ENCODE results near the gene DERA.
"Not testable (repeated sequence)": the region's sequence is repeated elsewhere in the genome, so short reads cannot be mapped to it uniquely, and the experiment has no call there.

DERA gene

DNA sequence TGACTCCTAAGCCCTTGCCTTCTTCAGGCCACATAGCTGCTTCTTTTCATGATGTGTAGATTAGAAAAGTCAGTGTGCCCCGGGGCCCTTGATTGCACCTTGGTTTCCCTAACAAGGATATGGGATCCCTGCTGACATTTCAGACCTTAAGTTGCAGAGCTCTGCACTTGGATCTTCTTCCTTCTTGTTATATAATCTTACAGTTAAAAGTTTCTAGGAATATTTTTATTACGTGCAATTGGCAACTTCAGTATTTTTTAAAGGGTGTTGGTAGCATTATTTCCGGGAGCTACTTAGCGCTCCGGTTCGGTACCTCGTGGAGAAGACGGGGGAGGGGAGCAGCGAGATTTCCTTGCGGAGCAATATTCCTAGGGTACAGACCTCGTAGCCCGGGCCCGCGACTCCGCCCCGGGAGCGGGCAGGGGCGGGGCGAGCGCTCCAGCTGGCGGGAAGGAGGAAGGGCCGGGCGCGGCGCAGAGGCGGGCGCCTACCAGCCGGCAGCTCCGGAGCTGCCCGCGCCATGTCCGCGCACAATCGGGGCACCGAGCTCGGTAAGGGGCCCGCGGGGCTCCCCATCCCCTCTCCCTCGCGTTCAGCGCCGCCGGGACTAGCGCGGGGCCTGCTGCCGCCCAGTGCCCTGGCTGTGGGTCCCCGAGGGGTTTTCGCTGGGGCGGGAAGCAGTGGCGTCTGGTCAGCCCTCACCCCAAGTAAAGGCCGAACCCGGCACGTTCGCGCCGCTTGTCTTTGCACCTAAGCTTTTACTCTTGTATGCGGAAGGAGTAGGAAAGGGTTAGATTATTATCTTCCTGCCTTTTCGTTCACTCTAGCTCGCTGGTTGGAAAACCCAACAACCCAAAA, at the start of gene DERA:
Gene DERA, plus strand, starts transcription at position 469 of the 858 bp plus-strand sequence. Its CDS starts 52 bp downstream, at position 521.
- peak; percentile 29 to 56 for DNase-seq (ENCODE audit: low read depth in 2 of 2)

DNA sequence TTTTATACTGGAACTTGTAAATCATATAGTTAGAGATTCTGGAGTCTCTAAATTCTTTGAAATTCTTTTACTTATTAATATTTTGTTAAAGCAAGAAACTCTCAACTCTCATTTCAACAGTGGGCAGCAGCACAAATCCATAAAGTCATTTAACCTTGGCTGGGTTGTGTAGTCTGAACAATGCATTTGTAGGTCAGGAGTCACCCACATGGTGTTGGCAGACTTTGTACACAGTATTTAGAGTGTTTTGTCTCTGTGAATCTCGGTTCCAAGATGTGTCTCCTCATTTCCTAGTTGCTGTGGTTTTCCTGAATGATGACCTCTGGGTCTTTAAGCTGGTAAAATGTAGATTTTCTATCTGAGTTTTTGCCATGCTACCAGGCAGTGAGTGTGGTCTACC, 49.7 kb upstream of the DERA start:
- DNase-seq (ENCODE audit: low read depth in 2 of 2) = no peak

DNA sequence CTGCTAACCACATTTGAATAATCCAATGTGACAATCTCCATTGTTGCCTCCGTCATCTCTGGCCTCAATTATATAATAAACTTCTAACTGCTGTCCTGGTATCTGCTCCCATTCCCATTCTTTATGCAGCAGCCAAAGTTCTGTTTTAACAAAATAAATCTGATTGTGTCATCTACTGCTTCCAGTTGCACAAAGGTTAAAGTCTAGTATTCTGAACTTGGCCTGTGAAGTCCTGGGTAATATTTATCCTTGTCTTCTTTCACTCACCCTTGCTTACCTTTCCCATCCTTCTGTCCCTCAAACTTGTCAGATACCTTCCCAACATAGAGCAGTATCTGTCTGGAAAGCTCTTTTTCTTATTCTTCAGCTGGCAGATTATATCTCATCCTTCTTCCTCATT, 48.3 kb upstream of the DERA start:
- DNase-seq (ENCODE audit: low read depth in 2 of 2) = no peak

DNA sequence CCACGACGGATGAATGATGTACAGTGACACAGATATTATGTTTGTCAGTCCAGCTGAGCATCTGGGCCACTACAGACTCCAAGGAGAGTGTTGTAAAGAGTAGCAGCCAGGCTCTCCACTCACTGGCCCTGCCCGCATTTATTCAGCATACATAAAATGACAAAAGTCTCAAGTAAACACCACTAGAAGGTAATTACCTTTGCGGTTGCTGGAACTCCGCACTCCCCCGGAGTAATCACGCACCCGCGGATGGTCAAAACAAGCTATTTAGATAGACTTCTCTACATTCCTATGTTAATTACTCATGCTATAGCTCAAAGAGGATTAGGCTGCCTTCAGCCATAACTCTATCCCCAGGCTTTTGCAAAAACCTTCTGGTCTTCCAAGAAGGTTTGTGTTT, 47.8 kb upstream of the DERA start:
- no peak for DNase-seq (ENCODE audit: low read depth in 2 of 2)

DNA sequence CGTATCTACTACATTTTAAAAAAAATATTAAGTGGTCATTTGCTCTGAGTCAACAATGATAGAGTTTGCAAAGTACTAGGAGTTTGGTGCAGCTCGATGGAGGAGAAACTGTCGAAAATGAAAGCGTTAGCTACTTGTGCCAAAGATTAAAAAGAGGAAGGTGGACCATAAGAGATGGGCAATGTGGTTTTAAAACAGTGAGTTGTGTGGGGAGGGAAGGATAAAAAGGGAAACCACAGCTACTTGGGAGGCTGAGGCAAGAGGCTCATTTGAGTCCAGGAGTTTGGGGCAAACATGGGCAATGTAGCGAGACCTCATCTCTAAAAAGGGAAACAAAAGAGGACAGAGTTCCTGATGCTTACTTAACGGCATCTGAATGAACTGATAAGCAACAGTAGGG, 47.1 kb upstream of the DERA start:
- no peak for DNase-seq (ENCODE audit: low read depth in 2 of 2)

DNA sequence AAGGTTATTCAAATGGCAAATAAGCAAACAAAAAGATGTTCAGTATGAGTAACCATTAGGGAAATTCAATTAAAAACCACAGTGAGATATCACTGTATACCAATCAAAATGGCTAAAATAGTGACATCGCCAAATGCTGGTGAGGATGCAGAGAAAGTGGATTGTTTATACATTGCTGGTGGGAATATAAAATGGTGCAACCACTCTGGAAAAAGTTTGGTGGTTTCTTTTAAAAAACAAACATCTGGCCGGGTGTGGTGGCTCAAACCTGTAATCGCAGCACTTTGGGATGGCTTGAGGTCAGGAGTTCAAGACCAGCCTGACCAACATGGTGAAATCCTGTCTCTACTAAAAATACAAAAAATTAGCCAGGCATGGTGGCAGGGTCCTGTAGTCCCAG, 42.9 kb upstream of the DERA start:
- no peak for DNase-seq (ENCODE audit: low read depth in 2 of 2)

DNA sequence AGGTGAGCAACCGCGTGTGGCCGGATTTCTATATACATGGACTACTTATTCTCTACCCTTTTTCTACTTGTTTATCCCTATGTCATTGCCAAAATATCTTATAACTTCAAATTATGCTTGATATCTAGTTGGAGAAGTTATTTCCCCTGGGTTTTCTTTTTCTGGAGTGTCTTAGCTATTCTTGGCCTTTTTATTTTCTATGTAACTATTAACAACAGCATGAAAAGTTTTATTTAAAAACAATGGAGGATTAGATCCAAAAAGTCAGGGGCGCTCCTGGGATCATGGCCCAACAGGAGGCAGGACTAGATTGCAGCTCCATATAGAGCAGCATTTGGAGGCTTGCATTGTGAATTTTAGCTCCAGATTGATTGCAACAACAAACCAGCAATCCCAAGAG, 37.6 kb upstream of the DERA start:
- no peak for DNase-seq (ENCODE audit: low read depth in 2 of 2)

DNA sequence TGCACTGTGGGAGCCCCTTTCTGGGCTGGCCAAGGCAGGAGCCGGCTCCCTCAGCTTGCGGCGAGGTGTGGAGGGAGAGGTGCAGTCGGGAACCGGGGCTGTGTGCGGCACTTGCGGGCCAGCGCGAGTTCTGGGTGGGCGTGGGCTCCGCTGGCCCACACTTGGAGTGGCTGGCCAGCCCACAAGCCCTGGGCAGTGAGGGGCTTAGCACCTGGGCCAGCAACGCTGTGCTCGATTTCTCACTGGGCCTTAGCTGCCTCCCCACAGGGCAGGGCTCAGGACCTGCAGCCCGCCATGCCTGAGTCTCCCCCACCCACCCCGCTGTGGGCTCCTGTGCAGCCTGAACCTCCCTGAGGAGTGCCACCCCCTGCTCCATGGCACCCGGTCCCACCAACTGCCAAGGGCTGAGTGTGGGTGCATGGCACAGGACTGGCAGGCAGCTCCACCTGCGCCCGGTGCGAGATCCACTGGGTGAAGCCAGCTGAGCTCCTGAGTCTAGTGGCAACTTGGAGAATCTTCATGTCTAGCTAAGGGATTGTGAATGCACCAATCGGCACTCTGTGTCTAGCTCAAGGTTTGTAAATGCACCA, 36.5 kb upstream of the DERA start:
- DNase-seq (ENCODE audit: low read depth in 2 of 2) = not testable (repeated sequence)

DNA sequence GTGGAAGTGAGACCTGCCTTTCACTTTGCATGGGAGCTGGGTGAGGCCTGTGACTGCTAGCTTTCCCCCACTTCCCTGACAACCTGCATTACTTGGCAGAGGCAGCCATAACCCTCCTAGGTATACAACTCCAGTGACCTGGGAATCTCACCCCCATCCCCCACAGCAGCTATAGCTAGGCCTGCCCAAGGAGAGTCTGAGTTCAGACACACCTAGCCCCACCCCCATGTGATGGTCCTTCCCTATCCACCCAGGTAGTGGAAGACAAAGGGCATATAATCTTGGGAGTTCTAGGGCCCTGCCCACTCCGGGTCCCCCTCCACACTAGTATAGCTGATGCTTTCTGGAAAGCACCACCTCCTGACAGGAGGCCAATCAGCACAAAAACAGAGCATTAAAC, 35.3 kb upstream of the DERA start:
- no peak for DNase-seq (ENCODE audit: low read depth in 2 of 2)

DNA sequence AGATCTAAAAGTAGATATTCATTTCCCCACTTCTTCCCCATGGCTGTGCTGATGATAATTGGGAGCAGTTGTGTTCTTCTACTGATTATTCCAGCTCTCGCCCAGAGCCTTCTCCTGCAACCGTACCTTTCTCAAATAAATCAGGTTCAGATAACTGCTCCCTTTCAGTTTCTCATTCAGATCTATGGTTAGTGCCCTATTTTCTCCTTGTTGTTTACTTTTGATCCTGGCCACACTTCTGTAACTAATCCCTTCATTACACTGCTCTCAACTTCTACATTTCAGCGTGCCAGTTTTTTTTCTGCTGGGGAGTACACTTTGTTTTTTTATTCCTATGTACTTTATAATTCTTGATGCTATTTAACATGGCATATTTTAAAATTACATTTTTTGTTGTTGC, 31.7 kb upstream of the DERA start:
- no peak for DNase-seq (ENCODE audit: low read depth in 2 of 2)

DNA sequence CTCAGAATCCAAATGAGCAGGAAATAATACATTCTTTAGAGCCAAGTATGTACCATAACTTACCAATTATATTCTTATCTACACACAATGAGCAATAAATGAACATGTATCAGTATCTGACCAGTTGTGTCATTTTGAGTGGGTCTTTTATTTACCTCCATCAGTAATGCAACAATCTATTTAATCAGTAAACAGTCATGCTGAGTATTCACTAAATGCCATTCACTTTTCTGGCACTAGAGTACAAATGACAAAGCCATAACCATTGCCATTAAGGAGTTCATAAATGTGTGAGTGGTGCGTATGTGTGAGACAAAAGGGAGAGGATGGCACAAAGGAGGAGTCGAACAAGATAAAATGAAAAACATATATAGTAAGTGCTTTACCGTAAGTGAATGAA, 30.4 kb upstream of the DERA start:
- DNase-seq (ENCODE audit: low read depth in 2 of 2) = no peak

DNA sequence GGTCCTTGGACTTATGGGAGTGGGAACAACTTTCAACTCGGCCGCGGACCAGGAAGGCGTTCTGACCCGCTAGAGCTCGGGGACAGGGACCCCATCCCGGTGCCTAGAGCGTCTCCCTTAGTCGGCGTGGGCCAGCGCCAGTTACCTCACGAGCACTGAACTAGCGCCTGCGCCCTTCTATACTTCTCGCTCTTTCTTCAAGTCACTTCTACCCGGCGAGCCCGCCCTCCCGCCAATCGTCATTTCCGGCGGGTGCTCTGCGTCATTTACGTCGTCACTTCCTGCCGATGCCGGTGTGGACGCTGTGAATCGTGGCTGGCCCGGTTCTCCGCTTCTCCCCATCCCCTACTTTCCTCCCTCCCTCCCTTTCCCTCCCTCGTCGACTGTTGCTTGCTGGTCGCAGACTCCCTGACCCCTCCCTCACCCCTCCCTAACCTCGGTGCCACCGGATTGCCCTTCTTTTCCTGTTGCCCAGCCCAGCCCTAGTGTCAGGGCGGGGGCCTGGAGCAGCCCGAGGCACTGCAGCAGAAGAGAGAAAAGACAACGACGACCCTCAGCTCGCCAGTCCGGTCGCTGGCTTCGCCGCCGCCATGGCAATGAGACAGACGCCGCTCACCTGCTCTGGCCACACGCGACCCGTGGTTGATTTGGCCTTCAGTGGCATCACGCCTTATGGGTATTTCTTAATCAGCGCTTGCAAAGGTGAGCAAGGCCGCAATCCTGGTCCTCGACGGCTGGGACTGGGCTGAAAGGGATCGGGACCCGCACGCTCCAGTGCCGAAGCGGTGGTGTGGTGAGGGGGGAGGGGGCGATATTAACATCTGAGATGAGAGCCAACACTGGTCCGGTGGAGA, 28.8 kb upstream of the DERA start, which contains the start of gene STRAP:
Gene STRAP, plus strand, starts transcription at position 270 of the 854 bp plus-strand sequence. Its CDS starts 321 bp downstream, at position 591.
- peak; percentile 90 to 93 for DNase-seq (ENCODE audit: low read depth in 2 of 2)

DNA sequence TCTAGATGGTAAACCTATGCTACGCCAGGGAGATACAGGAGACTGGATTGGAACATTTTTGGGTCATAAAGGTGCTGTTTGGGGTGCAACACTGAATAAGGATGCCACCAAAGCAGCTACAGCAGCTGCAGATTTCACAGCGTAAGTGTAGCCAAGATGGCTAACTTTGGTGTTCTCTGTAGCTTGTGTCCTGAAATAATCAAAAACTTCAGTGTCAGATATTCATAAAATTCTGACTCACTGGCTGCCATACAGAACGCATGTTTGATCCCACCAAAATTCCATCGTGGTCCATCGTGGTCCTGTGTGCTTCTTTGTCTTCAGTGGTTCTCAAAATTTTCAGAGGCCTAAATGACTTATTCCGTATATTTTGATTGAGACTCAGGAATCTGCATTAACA, 27.6 kb upstream of the DERA start:
- no peak for DNase-seq (ENCODE audit: low read depth in 2 of 2)

DNA sequence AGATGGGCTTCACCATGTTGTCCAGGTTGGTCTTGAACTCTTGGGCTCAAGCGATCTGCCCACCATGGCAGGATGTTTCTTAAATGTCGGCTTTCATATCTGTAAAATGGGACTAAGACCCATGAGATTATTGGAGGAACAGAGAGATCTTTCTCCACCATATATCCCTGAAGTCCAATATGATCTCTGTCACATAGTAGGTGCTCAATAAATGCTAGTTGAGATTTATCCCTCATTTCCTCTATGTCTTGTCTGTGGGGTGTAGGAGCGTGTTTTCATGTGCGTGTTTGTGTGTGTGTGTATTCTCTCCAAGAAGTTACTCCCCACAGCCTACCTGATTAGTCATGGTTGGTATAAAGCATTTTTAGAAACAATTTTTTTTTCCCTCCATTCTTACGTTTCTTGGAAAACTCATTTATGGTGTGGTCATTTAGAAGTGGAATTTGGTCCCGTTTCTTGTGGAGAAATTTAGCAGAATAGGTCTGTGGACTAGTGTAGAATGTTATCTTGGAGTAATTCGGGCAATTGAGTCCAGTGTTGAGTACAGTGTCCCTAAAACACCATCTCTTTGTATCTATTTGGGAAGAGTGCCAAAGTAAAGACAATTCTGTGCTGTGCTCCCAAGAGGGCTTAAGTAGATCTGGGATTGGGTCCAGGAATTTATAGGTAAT, 24.6 kb upstream of the DERA start:
- DNase-seq (ENCODE audit: low read depth in 2 of 2) = no peak

DNA sequence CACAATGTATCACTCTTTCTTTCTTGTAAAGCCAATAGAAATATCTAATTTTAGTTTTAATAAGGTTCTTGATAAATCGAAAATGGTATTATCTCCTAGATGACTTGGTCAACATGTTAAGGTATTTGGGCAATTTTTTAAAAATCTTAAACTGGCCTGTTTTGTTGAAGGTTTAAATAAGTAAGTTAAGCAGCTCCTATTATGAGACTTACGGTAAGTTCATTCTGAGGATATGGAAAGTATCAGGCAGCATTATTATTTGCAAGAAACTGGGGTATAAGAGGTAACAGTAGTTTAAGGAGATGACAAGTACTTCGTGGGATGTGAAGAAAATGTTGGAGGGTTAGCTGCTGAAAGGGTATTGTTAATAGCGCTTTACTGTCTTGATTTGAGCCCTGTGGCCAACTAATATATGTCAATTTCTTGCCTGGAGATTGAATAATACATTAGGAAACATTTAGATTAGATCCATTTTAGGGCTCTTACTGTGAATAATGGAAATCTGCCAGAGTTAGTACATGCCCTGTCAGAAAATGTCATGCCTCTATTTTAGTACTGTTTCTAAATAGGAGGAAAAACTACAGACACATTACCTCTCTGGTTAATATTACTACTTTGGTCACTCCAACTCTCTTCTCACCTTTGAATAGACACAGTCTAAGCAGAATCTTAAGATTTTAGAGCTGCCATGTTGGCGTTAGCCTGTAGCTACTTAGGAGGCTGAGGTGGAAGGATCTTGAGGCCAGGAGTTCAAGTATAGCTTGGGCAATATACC, 23.9 kb upstream of the DERA start:
- DNase-seq (ENCODE audit: low read depth in 2 of 2) = no peak

DNA sequence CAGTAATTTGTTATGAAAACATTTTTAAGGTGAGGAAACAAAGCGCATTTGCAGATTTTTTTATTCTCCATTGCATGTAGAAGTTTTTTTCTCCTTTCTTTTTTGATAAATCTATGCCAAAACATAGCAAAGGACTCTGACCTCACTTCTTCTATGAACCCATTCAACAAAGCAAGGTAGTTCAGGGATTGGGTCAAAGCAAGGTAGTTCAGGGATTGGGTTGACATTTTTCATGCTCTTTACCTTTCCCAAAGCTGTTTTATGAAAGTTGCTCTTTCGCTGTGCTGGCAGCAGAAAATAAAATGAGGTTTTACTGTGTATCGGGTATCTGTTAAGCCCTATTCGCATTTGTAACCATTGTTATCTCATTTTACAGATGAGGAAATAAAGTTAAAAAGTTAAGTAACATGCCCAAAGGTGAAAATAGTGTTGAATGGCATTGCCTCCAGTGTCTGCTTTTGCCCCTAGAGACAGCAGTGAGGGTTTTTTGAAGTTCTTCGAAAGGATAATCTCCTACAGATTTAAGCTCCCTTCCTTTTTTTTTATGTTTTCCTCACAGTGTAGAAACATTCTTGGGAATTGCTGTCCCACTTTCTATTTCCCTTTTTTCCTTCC, 18.4 kb upstream of the DERA start:
- no peak for DNase-seq (ENCODE audit: low read depth in 2 of 2)

DNA sequence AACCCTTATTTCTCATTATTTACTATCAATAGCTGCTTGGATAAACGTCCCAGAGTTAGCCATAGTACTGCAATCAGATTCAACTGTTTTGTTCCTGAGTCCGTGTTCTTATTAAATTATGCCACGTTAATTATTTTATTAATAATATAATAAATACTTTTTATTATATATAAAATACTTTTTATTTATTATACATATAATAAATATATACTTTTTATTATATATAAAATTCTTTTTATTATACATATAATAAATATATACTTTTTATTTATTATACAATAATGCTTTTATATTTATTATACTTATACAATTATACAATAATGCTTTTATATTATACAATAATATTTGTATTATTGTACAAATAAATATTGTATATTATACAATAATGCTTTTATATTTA, 17.9 kb upstream of the DERA start:
- DNase-seq (ENCODE audit: low read depth in 2 of 2) = no peak

DNA sequence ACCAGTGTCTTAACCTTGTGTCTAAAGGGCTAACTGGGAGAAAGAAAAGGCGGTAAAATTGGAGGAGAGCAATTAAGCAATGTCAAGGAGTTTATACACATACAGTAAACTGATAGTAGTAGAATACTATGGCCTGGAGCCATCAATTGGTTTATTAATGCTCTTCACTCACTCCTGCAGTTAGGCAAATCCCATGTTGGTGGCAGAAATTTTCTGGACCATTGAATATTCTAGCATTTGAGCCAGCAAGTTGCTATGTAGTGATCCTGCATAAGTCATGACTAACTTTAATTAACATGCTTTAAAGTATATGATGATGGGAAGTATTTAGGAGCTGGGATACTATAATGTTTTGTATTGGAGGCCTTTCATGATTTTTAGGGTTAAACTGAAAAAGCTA, 14.3 kb upstream of the DERA start:
- no peak for DNase-seq (ENCODE audit: low read depth in 2 of 2)

DNA sequence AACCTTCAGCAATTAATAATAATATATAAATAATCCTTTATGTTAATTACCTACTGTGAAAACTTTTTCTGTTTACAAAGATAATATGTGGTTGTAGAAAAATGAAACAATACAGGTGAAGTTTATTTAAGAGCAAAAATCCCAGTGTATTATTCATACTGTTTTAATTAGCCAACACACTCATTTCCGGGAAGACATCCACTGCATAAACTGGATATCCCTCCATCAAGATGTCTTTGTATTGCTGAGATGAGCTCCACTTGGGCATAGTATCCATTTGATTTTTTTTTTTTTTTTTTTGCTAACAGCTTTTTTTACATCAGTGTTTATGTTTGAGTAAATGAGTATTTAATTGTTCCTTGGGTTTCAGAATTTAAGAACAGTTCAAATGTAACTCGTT, 13.7 kb upstream of the DERA start:
- no peak for DNase-seq (ENCODE audit: low read depth in 2 of 2)

DNA sequence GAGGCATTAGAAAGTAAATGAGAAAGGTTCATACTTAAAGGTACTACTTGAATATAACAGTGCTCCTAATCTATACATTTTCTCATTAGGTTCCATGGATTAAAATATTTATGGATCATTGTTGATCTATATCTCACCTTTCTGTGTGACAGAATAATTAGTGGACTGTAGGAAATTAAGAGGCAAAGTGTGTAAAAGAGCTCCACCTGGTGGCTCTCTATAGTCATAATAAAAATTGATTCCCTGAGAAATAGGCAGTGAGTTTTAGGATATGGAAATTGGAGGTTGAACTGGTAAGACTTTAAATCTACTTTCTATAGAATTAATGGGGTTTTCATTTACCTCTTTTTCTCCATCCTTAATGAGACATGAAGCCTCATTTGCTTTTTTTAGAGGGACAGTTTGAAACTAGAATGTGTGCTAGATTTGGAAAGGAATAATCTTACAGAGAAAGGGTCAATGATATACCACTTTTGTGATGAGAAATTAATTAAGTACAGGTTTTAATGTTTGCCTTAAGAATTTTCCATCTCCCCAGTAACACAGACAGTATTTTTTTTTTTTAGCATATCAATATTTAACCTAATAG, 11.8 kb upstream of the DERA start:
- DNase-seq (ENCODE audit: low read depth in 2 of 2) = no peak

Data from stimulated activated CD4-positive, alpha-beta T cell treated with anti-CD3 and anti-CD28 coated beads, Interleukin-1b, Interleukin-23, amount 100 ng/mL, for 4 hours (primary cell).